ENCODE data around the gene RPS29.
"Not testable (repeated sequence)": the region's sequence is repeated elsewhere in the genome, so short reads cannot be mapped to it uniquely, and the experiment has no call there.

Gene RPS29

DNA sequence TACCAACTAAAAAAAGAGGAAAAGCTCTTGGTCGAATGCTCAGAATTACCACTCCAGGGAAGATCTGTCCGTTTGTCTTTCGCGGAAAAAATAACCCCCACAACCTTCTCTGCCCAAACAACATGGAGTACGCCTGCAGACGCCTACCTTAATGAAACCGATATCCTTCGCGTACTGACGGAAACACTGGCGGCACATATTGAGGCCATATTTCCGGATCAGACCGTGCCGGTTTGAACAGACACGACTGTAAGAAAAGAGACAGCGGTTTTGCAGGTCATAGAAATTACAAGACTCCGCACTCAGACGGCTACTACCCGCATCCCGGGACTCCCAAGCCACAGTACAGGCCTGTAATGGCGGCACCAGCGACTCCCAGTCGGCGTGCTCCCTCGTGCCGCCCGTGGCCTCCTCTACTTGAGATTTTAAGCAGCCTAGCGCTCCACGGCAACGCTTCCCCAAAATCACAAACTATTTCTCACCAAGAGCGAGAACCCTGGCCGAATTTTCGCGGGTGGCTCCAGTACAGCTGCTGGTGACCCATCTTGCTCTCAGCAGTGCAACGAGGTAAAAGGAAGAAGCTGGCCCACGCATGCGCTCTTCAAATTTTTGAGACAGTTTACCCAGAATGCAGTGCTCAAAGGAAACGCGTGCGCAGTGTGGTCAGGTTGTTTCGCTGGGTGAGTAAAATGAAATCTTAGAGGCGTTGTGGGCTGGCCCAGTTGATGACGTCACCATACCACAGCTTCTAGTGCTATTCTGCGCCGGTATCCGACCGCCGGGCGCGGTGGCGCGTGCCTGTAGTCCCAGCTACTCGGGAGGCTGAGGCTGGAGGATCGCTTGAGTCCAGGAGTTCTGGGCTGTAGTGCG is at the start of gene RPS29:
Gene RPS29, minus strand, starts transcription at position 578 of the 870 bp plus-strand sequence. Its CDS starts 34 bp downstream, at position 544.
- DNase-seq (ENCODE audit: low spot score in 2 of 2) = peak; percentile 97 to 100
- no peaks in the 10 kb centered on the region for H3K9me3 Mint-ChIP-seq
- peak; percentile 96 for ATAC-seq
- H3K4me3 Mint-ChIP-seq = peak within 1 kb of the TSS; percentile 94
- peaks cover 62% of the 10 kb centered on the region for H3K36me3 Mint-ChIP-seq
- peaks cover 44% of the 10 kb centered on the region for H3K4me1 Mint-ChIP-seq
- peak within 1 kb of the TSS; percentile 100 for H3K27ac Mint-ChIP-seq

DNA sequence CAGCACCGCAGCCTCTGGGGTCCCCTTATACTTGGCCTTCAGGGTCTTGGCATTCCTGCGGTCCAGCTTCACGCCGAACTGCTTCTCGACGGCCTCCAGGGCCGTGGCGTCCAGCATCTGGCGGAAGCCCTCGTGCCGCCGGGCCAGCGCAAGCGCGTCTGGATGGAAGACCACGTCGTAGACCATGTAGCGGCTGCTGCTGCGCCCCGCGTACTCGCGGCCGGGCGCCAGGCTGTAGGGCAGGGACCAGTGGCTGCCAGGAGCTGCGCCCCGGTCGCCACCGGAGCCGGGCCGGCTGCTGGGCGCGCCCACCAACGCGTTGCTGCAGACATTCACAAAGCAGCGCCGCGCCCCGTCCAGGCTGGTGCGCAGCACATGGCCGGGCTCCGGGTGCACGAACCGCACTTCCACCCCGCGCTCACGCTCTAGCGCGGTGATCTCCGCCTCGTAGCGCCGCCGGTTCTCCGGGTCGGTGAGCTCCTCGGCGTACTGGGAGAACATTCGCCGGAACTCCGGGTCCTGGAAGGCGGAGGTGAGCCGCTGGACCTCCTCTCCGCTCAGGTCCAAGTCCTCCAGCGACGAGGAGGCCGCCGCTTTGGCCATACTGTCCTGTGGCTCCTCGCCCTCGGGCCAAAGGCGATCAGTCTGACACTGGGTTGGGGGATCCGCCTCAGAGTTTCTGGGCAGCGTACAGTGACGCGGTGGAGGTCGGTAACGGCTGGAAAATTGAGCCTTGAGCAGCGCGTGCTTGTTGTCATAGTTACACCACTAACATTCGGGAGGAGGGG is 48.6 kb upstream of the RPS29 start, which contains the start of gene DNAAF2:
Gene DNAAF2, minus strand, starts transcription at position 698 of the 788 bp plus-strand sequence. Its CDS starts 95 bp downstream, at position 603.
- peaks cover 39% of the 10 kb centered on the region for H3K4me1 Mint-ChIP-seq
- H3K9me3 Mint-ChIP-seq = no peaks in the 10 kb centered on the region
- H3K4me3 Mint-ChIP-seq = peak within 1 kb of the TSS; percentile 95
- DNase-seq (ENCODE audit: low spot score in 2 of 2) (no peak), ATAC-seq (peak; percentile 70)
- peaks cover 84% of the 10 kb centered on the region for H3K36me3 Mint-ChIP-seq
- H3K27ac Mint-ChIP-seq = peak within 1 kb of the TSS; percentile 96

DNA sequence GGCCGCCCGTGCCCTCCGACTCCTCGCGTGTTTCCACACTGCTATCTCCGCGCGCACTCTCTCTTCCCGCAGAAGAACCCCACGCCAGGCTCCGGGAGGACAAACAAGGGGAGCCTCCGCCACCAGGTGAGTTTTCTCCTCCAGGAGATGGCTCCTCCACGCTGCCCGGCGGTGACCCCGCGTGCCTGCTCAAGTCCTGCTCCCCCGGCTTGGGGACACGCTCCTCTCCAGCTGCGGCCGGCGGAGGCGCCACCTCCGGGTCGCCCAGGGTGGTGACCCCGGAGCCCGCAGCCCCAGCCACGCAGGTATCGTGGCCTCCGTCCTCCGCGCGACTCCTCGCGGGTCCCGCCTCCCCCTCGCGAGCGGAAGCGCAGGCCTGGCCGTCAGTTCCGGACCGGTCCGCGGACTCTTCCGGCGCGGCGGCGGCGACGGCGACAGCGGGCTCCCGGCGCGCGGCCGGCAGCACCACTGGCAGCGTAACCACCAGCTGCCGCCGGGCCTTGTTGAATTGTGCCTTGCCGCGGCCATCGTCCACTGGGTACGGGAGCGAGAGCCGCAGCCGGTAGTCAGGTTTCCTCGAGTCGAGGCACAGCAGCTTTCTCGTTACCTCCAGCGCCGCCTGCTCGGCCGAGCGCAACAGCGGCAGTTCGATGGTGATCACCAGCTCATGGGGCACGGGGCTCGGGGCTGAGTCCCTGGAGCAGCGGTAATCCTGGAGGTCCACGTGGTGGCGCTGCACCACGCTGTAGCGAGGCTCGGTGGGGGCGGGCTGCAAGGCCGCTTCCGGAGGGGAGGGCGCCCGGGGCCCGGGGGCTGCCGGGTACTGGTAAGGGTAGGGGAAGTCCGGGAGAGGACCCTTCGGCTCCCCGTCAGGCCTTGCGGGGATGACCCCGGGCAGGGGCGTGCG is 47.7 kb upstream of the RPS29 start:
- peaks cover 37% of the 10 kb centered on the region for H3K4me1 Mint-ChIP-seq
- H3K4me3 Mint-ChIP-seq = peak overlapping the region; percentile 95
- ATAC-seq (peak; percentile 90), DNase-seq (ENCODE audit: low spot score in 2 of 2) (peak; percentile 87 to 97)
- H3K9me3 Mint-ChIP-seq = no peaks in the 10 kb centered on the region
- peak overlapping the region; percentile 96 for H3K27ac Mint-ChIP-seq
- H3K36me3 Mint-ChIP-seq = peaks cover 84% of the 10 kb centered on the region

DNA sequence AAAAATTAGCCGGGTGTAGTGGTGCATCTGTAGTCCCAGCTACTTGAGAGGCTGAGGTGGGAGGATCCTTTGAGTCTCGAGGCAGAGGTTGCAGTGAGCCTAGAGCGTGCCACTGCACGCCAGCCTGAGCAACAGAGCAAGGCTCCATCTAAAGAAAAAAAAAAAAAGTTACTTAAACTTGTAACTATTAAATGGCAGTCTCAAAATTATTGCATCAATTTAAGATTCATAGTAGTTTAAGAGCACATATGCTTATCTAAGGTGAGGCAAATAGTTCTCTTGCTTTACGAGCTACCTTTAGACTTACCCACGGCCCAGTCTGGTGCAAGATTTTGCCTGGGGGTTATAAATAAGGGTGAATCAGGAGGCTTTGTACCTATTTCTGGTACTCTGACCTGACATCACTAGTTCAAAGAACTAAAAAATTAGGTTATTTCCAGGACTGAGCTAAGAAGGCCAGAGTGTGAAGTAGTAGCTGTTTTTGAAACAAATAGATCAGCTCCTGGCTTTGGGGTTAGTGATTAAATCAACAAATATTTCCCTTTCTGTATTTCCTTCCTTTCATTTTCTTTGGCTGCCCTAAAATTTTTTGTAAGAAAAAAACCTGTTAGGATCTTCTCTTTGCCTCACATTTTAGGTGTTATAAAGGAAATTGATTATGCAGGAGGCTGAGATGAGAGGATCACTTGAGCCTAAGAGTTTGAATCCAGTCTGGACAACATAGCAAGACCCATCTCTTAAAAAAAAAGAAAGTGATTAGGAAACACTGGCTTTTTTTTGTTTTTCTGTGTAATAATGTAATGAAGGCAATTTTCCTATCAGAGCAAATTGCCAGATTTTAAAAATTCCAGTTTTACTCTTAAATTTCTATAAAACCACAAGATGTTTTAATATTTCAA is 38.0 kb upstream of the RPS29 start:
- H3K4me1 Mint-ChIP-seq = peaks cover 16% of the 10 kb centered on the region
- DNase-seq (ENCODE audit: low spot score in 2 of 2) = peak in 1 of 2 donors; percentile 53

DNA sequence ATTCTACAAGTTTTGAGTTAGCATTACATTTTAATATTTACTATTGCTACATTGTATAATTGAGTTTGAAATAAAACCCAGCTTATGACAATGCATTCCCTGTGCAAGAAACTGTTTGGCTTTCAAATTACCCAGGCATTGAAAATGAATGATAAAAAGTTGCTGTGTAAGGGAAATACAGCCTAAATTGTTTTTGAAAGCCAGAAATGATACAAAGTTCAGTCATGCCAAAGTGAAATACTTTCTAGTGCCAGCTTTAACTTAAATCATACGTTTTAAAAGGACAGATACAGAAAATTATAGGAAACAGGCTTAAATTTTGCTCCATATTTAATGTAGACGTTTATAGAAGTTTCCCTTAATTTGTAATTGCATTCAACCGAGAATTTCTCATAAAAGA is 37.2 kb upstream of the RPS29 start:
- Mint-ChIP-seq H3K27ac (peak overlapping the region; percentile 79), H3K4me1 (peaks cover 24% of the 10 kb centered on the region), H3K9me3 (no peaks in the 10 kb centered on the region), H3K4me3 (peak overlapping the region; percentile 93), H3K36me3 (peaks cover 98% of the 10 kb centered on the region)
- no peak for DNase-seq (ENCODE audit: low spot score in 2 of 2)
- ATAC-seq = no peak

More for the DNA sequence above, 38.0 kb upstream of the RPS29 start:
- ATAC-seq = peak; percentile 7
- Mint-ChIP-seq H3K36me3 (peaks cover 98% of the 10 kb centered on the region), H3K4me3 (peak overlapping the region; percentile 93), H3K27ac (peak overlapping the region; percentile 79), H3K9me3 (no peaks in the 10 kb centered on the region)

DNA sequence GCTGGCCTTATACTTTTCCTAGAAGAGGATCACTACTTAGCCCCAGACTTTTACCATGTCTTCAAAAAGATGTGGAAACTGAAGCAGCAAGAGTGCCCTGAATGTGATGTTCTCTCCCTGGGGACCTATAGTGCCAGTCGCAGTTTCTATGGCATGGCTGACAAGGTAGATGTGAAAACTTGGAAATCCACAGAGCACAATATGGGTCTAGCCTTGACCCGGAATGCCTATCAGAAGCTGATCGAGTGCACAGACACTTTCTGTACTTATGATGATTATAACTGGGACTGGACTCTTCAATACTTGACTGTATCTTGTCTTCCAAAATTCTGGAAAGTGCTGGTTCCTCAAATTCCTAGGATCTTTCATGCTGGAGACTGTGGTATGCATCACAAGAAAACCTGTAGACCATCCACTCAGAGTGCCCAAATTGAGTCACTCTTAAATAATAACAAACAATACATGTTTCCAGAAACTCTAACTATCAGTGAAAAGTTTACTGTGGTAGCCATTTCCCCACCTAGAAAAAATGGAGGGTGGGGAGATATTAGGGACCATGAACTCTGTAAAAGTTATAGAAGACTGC is 35.9 kb upstream of the RPS29 start:
- peak overlapping the region; percentile 93 for H3K4me3 Mint-ChIP-seq
- no peaks in the 10 kb centered on the region for H3K9me3 Mint-ChIP-seq
- DNase-seq (ENCODE audit: low spot score in 2 of 2) = peak in 1 of 2 donors; percentile 50
- H3K4me1 Mint-ChIP-seq = peaks cover 28% of the 10 kb centered on the region
- H3K36me3 Mint-ChIP-seq = peaks cover 100% of the 10 kb centered on the region
- no peak for ATAC-seq
- H3K27ac Mint-ChIP-seq = peak overlapping the region; percentile 99

DNA sequence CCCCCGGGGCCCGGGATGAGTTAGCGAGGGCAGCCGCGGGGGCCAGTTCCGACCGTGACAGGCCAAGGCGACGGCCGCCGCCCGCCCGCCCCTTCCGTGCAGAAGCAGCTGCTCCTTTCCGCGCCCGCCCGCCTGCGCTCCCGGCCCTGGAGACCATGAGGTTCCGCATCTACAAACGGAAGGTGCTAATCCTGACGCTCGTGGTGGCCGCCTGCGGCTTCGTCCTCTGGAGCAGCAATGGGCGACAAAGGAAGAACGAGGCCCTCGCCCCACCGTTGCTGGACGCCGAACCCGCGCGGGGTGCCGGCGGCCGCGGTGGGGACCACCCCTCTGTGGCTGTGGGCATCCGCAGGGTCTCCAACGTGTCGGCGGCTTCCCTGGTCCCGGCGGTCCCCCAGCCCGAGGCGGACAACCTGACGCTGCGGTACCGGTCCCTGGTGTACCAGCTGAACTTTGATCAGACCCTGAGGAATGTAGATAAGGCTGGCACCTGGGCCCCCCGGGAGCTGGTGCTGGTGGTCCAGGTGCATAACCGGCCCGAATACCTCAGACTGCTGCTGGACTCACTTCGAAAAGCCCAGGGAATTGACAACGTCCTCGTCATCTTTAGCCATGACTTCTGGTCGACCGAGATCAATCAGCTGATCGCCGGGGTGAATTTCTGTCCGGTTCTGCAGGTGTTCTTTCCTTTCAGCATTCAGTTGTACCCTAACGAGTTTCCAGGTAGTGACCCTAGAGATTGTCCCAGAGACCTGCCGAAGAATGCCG is 35.1 kb upstream of the RPS29 start:
- Mint-ChIP-seq H3K4me1 (peaks cover 28% of the 10 kb centered on the region), H3K9me3 (no peaks in the 10 kb centered on the region), H3K27ac (peak overlapping the region; percentile 99), H3K36me3 (peaks cover 100% of the 10 kb centered on the region), H3K4me3 (peak overlapping the region; percentile 93)
- DNase-seq (ENCODE audit: low spot score in 2 of 2) (peak; percentile 47 to 83), ATAC-seq (peak; percentile 20)

DNA sequence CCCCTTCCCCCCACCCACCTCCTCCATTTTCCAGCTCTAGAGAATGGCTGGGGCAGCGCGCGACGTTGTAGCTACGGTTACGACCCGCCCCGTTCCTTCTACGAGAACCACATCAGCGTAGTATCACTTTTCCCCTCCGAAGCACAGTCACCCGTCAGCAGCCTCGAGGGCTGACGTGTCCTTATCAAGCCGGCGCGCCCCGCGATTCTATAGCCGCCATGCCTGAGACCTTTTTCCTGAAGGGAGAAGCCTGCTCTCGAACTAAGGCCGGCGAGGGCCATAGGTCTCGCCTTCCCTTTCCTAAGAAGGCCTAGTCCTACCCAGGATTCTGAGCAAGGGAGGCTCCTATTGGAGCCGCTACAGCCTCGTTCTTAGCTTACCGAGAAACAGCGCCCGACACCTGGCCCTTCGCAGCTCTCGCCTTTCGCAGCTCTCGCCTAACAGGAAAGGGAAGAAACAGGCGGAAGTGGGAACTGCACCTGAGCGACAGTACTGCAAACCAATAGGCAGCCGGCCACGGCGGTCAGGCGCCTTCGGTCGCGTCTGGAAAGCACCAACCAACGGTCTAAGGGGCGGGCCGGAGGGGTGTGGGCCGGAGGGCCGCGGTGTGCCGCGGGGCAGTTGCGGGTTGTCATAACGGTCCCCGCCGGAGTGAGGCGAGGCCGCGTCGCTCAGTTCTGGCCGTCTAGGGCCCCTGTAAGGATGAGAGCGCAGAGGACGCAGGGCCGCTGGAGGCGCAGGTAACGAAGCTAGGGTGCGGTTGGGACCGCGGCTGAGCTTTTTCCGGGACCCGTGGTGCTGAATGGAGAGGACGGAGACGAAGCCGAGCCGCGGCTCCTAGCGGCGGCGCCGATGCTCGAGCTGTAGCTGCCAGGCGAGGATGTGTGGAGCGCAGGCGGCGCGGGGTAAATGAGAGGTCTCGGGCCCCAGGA is 34.3 kb upstream of the RPS29 start, which contains the start of the genes MGAT2 and RPL36AL:
Gene MGAT2, plus strand, starts transcription at position 618 of the 932 bp plus-strand sequence. CDS start 470 bp downstream, outside the sequence.
Gene RPL36AL, minus strand, starts transcription at position 445 of the 932 bp plus-strand sequence. CDS start 1,522 bp downstream, outside the sequence.
- Mint-ChIP-seq H3K9me3 (no peaks in the 10 kb centered on the region), H3K27ac (peak within 1 kb of the TSS; percentile 99), H3K4me3 (peak within 1 kb of the TSS; percentile 93), H3K4me1 (peaks cover 28% of the 10 kb centered on the region), H3K36me3 (peaks cover 100% of the 10 kb centered on the region)
- ATAC-seq = peak; percentile 92
- peak; percentile 93 to 98 for DNase-seq (ENCODE audit: low spot score in 2 of 2)

DNA sequence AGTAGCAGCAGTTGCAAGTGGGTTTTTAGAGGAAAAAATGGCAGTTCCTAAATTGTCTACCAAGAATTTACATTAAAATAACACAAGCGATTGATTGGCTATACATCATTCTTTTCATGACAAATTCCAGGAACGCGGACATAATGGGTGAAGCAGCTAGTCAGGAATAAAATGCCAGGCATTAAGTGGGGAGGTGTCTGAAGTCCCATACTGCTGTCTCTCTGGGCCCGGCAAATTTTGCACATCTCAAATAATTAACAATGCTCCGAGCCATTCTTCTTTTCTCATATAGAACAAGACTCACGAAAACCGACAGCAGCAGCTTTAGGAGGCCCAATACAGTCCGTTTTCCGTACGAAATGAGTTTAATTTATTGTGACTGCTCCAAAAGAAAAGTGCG is 33.5 kb upstream of the RPS29 start:
- DNase-seq (ENCODE audit: low spot score in 2 of 2) (no peak), ATAC-seq (no peak)
- peaks cover 100% of the 10 kb centered on the region for H3K36me3 Mint-ChIP-seq
- peaks cover 28% of the 10 kb centered on the region for H3K4me1 Mint-ChIP-seq
- no peaks in the 10 kb centered on the region for H3K9me3 Mint-ChIP-seq
- peak overlapping the region; percentile 99 for H3K27ac Mint-ChIP-seq
- H3K4me3 Mint-ChIP-seq = peak overlapping the region; percentile 93

DNA sequence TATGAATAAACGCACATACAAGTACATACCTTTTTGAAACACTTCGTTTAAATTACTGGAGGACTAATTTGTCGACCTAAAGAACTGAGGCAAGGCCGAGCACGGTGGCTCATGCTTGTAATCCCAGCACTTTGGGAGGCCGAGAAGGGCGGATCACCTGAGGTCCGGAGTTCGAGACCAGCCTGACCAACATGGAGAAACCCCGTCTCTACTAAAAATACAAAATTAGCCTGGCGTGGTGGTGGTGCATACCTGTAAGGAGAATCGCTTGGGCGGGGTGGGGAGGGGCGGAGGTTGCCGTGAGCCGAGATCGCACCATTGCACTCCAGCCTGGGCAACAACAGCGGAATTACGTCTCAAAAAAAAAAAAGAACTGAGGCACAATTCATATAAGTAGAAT is 33.1 kb upstream of the RPS29 start:
- not testable (repeated sequence) for H3K9me3 Mint-ChIP-seq, ATAC-seq
- Mint-ChIP-seq H3K4me3 (peak overlapping the region; percentile 93), H3K27ac (peak overlapping the region; percentile 99), H3K36me3 (peaks cover 100% of the 10 kb centered on the region), H3K4me1 (peaks cover 27% of the 10 kb centered on the region)
- peak in 1 of 2 donors; percentile 54 for DNase-seq (ENCODE audit: low spot score in 2 of 2)

DNA sequence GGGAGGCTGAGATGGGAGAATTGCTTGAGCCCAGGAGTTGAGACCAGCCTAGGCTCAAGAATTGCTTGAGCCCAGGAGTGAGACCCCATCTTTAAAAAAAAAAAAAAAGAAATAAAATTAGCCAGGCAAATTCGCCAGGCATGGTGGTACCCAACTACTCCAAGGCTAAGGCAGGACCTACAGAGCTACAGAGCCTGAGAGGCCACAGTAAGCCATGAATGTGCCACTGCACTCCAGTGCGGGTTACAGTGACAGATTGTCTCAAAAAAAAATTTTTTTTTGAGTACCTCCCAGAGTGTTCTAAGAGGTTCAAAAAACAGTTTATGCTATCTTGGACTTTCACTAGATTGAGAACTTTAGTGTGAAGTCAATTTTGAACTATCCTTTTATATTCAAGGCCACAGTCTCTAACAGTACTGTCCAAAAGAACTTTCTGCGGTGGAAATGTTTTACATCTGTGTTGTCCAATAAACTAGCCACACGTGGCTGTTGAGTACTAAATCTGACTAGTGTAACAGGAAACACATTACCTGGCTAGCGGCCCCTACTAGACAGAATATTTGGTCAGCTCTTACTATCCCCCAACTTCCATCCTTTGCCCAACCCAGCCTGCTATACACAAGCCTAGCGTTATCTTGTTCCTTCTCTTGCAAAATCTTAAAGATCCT is 31.8 kb upstream of the RPS29 start:
- H3K4me3 Mint-ChIP-seq = peak overlapping the region; percentile 93
- H3K4me1 Mint-ChIP-seq = peaks cover 22% of the 10 kb centered on the region
- H3K36me3 Mint-ChIP-seq = peaks cover 99% of the 10 kb centered on the region
- H3K9me3 Mint-ChIP-seq = no peaks in the 10 kb centered on the region
- DNase-seq (ENCODE audit: low spot score in 2 of 2) = peak in 1 of 2 donors; percentile 43
- H3K27ac Mint-ChIP-seq = peak overlapping the region; percentile 99
- ATAC-seq = no peak
